MM.1S (cell line): ENCODE results near the gene TTLL3.

Experiments
- DNase-seq: peaks from one replicate; pipeline ENCODE4 v3.0.0-alpha.2; 2015
- H2AFZ ChIP-seq: fragments of 300-600 bp; sonication (generic); 2 replicates; pipeline ENCODE4 v1.6.0; 2016; ENCODE audit warnings: antibody characterized with exemption, low read length
- H3F3A ChIP-seq: fragments of 300-600 bp; sonication (generic); 2 replicates; pipeline ENCODE4 v1.6.1; 2016; ENCODE audit warnings: mild to moderate bottlenecking, antibody characterized with exemption, low read length, moderate library complexity, mixed read lengths; ENCODE audit not compliant: insufficient read depth
- H3K27ac ChIP-seq: fragments of 300-600 bp; sonication (generic); 2 replicates; pipeline ENCODE4 v1.5.1; 2016; ENCODE audit warnings: mild to moderate bottlenecking, low read length
- H3K27me3 ChIP-seq: fragments of 300-600 bp; sonication (generic); replicated peaks from 2 replicates; pipeline ENCODE4 v1.6.0; 2016; ENCODE audit warnings: low read length; ENCODE audit not compliant: insufficient read depth
- H3K36me3 ChIP-seq: fragments of 300-600 bp; sonication (generic); replicated peaks from 2 replicates; pipeline ENCODE4 v1.6.1; 2016; ENCODE audit warnings: mild to moderate bottlenecking, low read length, mixed read lengths; ENCODE audit not compliant: insufficient read depth
- H3K4me1 ChIP-seq: fragments of 300-600 bp; sonication (generic); 2 replicates; pipeline ENCODE4 v1.6.1; 2016; ENCODE audit warnings: low read length, mixed read lengths
- H3K4me2 ChIP-seq: fragments of 300-600 bp; sonication (generic); 2 replicates; pipeline ENCODE4 v1.6.0; 2016; ENCODE audit warnings: low read depth, low read length
- H3K4me3 ChIP-seq: fragments of 300-600 bp; sonication (generic); 2 replicates; pipeline ENCODE4 v1.5.1; 2016; ENCODE audit warnings: low read length, mixed read lengths
- H3K79me2 ChIP-seq: fragments of 300-600 bp; sonication (generic); 2 replicates; pipeline ENCODE4 v1.6.1; 2016; ENCODE audit warnings: mixed run types, low read length, mixed read lengths
- H3K9ac ChIP-seq: fragments of 300-600 bp; sonication (generic); 2 replicates; pipeline ENCODE4 v1.6.1; 2016; ENCODE audit warnings: low read length, mixed read lengths
- H3K9me2 ChIP-seq: fragments of 300-600 bp; sonication (generic); replicated peaks from 2 replicates; pipeline ENCODE4 v1.6.1; 2016; ENCODE audit warnings: mild to moderate bottlenecking, low read length, mixed read lengths; ENCODE audit not compliant: insufficient read depth
- H3K9me3 ChIP-seq: fragments of 300-600 bp; sonication (generic); replicated peaks from 2 replicates; pipeline ENCODE4 v1.6.1; 2016; ENCODE audit warnings: mild to moderate bottlenecking, low read length, mixed read lengths; ENCODE audit not compliant: insufficient read depth
- H4K20me1 ChIP-seq: fragments of 300-600 bp; sonication (generic); 2 replicates; pipeline ENCODE4 v1.6.1; 2016; ENCODE audit warnings: mild to moderate bottlenecking, low read length, moderate library complexity, mixed read lengths; ENCODE audit not compliant: insufficient read depth
- EZH2 ChIP-seq: fragments of 300-600 bp; sonication (generic); optimal IDR thresholded peaks from 2 replicates; pipeline ENCODE3; 2017; ENCODE audit warnings: low read depth, mild to moderate bottlenecking, antibody characterized with exemption, low read length, mixed read lengths
- EZH2phosphoT487 ChIP-seq: fragments of 300-600 bp; sonication (generic); IDR thresholded peaks from 2 replicates; pipeline ENCODE4 v1.6.1; 2018; ENCODE audit warnings: antibody characterized with exemption, low read length
- TF ChIP-seq, protein P1 (sequence below): fragments of 300-600 bp; sonication (generic); IDR thresholded peaks from 2 replicates; pipeline ENCODE4 v1.5.1; 2016; ENCODE audit warnings: antibody characterized with exemption, low read length, mixed read lengths

Gene TTLL3

DNA sequence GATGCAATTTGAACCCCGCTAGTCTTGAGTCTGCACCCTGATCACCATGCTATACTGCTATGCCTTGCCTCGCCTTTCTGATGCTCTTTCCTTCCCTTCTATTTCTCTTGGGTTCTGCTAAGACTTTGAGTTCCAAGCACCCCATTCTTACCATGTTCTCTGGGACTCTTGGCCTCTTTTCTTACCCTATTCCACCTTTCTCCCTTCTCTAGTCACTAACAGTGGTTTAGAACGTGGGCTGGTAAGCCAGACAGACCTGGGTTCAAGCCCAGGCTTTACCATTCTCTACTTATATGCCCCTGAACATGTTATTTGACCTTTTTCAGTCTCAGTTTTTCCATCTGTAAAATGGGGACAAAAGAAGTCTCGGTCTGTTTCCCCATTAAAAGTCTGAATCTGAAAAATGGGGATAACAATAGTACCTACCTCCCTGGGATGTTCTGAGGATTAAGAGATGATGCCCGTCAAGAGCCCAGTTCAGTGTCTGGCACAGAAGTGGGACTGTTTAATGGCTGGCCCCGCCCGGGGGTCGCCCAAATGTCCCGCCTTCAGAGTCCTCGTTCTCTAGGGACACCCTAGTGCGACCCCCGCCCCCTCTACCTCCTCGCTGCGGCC lies 18.2 kb upstream of the TTLL3 start:
- H3K9me2 ChIP-seq: no peaks in the 10 kb centered on the region
- DNase-seq: no peak
- H3F3A ChIP-seq: no peaks in the 10 kb centered on the region
- no peaks in the 10 kb centered on the region for H4K20me1 ChIP-seq
- H3K4me1 ChIP-seq: no peaks in the 10 kb centered on the region
- peak overlapping the region; percentile 86 for H2AFZ ChIP-seq
- H3K27me3 ChIP-seq: no peaks in the 10 kb centered on the region
- peak overlapping the region; percentile 87 for H3K4me3 ChIP-seq
- peak overlapping the region; percentile 94 for H3K9ac ChIP-seq
- peak overlapping the region; percentile 77 for H3K4me2 ChIP-seq
- H3K36me3 ChIP-seq: no peaks in the 10 kb centered on the region
- peaks cover 46% of the 10 kb centered on the region for H3K79me2 ChIP-seq
- H3K9me3 ChIP-seq: no peaks in the 10 kb centered on the region
- H3K27ac ChIP-seq: peak overlapping the region; percentile 80; the same call in 1 of the 2 replicates
- TF ChIP-seq EZH2 (no peak), EZH2phosphoT487 (no peak)

DNA sequence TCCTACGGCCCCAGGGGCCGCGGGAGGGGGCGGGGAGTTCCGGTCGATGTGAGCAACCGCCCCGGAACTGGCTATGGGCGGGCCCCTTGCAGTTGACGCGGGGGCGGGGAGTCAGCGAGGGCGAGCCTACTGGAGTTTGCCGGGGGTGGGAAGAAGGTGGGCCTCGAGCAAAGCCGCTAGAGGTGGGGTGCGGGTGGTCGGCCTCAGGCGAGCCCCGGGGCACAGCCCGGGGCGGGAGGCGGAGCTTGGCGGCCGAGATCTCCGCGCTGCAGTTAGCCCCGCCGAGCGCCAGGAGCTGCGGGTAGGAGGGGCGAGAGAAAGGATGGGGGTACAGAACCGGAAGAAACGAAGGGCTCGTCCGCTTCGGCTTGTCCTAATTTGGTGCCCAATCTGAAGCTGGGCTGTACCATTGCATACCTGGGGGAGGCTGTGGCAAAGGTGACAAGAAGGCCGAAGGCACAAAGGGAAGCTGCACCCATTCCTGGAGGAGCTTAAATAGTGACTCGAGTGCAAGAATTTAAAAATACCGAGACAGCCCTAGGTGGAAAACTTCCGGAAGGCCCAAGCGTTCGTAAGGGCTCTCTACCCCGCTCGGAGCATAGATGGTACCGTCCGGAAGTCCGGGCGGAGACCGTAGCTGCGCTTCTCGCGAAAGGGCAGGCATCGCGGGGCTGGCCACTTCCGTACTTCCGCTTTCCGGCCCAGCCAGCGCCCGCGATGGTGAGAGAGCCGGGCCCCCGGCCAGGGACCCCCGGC lies 17.5 kb upstream of the TTLL3 start, which contains the start of the genes ARPC4 and TADA3:
Gene ARPC4, plus strand, starts transcription at position 678 of the 756 bp plus-strand sequence. Its CDS starts 40 bp downstream, at position 718.
Gene TADA3, minus strand, starts transcription at position 69 of the 756 bp plus-strand sequence. CDS start 1,007 bp downstream, outside the sequence.
- H3K79me2 ChIP-seq: peaks cover 53% of the 10 kb centered on the region
- H3K9ac ChIP-seq: peak within 1 kb of the TSS; percentile 94
- no peak for TF ChIP-seq EZH2phosphoT487
- TF ChIP-seq, protein P1, sequence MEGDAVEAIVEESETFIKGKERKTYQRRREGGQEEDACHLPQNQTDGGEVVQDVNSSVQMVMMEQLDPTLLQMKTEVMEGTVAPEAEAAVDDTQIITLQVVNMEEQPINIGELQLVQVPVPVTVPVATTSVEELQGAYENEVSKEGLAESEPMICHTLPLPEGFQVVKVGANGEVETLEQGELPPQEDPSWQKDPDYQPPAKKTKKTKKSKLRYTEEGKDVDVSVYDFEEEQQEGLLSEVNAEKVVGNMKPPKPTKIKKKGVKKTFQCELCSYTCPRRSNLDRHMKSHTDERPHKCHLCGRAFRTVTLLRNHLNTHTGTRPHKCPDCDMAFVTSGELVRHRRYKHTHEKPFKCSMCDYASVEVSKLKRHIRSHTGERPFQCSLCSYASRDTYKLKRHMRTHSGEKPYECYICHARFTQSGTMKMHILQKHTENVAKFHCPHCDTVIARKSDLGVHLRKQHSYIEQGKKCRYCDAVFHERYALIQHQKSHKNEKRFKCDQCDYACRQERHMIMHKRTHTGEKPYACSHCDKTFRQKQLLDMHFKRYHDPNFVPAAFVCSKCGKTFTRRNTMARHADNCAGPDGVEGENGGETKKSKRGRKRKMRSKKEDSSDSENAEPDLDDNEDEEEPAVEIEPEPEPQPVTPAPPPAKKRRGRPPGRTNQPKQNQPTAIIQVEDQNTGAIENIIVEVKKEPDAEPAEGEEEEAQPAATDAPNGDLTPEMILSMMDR: no peak
- TF ChIP-seq EZH2: no peak
- H3K27ac ChIP-seq: peak within 1 kb of the TSS; percentile 80
- peaks cover 4% of the 10 kb centered on the region for H3K36me3 ChIP-seq
- DNase-seq: peak; percentile 94
- H3K4me1 ChIP-seq: no peaks in the 10 kb centered on the region
- H3K4me2 ChIP-seq: peak within 1 kb of the TSS; percentile 95
- no peaks in the 10 kb centered on the region for H3K9me2 ChIP-seq
- no peaks in the 10 kb centered on the region for H3F3A ChIP-seq
- peak within 1 kb of the TSS; percentile 86 for H2AFZ ChIP-seq
- H3K27me3 ChIP-seq: no peaks in the 10 kb centered on the region
- H3K9me3 ChIP-seq: no peaks in the 10 kb centered on the region
- H3K4me3 ChIP-seq: peak within 1 kb of the TSS; percentile 87
- H4K20me1 ChIP-seq: no peaks in the 10 kb centered on the region

DNA sequence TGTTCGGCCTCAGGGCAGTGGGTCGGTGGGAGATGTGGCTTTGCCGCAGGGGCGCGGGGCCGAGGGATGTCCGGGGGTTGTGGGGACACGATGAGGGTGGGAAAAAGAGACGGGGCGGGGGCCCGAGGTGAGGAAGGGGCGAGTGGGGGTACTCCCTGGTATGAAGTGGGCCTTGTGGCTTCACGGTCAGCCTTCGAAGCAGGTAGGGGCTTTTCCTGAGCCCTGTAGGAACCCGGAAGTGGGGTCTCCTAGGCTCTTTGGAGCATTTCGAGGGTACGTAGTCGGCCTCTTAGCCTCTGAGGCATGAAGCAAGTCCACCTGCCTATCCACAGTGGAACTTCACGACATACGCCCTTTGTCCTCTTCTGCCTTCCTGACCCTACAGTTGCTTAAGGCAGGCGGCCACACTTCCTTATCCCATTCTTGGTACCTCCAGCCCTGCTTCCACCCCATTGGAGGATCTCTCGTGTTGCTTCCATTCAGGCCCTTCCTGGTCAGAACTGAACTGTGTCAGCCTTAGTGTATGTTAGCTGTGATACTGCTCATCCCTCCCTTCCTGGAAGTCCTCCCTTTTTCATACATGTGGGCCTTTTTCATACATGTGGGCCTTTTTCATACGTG lies 16.8 kb upstream of the TTLL3 start:
- no peaks in the 10 kb centered on the region for H4K20me1 ChIP-seq
- TF ChIP-seq EZH2: no peak
- no peak for TF ChIP-seq EZH2phosphoT487
- TF ChIP-seq, protein P1: no peak
- peak; percentile 35 for DNase-seq
- peaks cover 60% of the 10 kb centered on the region for H3K79me2 ChIP-seq
- peak overlapping the region; percentile 87 for H3K4me3 ChIP-seq
- H3K36me3 ChIP-seq: peaks cover 6% of the 10 kb centered on the region
- H3K9me2 ChIP-seq: no peaks in the 10 kb centered on the region
- H3K4me2 ChIP-seq: peak overlapping the region; percentile 95
- H2AFZ ChIP-seq: peak overlapping the region; percentile 14; the same call in 1 of the 2 replicates
- H3K27ac ChIP-seq: peak overlapping the region; percentile 80; the same call in 1 of the 2 replicates
- no peaks in the 10 kb centered on the region for H3F3A ChIP-seq
- no peaks in the 10 kb centered on the region for H3K9me3 ChIP-seq
- H3K27me3 ChIP-seq: no peaks in the 10 kb centered on the region
- H3K9ac ChIP-seq: peak overlapping the region; percentile 94
- no peaks in the 10 kb centered on the region for H3K4me1 ChIP-seq
